Ovary (tissue), 9 donors: ENCODE results near the gene SLC38A11. TPM values are rescaled to one million over a fixed set of nuclear protein-coding genes. Genes with fewer than 3 reads are reported as not detected.

ENCODE experiments used
- DNase-seq, 5 donors: peaks; one replicate each; pipeline ENCODE4 v3.0.0-alpha.2; 2019 to 2020
- H3K27ac ChIP-seq, 2 donors: fragments of 200-600 bp; one replicate each; pipeline versions ENCODE4 v1.5.1 to v1.8.0; 2019 to 2022
- H3K27me3 ChIP-seq: fragments of 200-600 bp; one replicate; pipeline ENCODE4 v1.8.0; 2022
- H3K36me3 ChIP-seq: fragments of 200-600 bp; sonication (generic); one replicate; pipeline ENCODE4 v1.5.1; 2019
- H3K4me1 ChIP-seq: one replicate; pipeline ENCODE4 v1.8.1; 2013; ENCODE audit warnings: mild to moderate bottlenecking, moderate library complexity; ENCODE audit not compliant: insufficient read depth
- H3K4me3 ChIP-seq: fragments of 200-600 bp; sonication (generic); one replicate; pipeline ENCODE4 v1.5.1; 2017
- H3K9me3 ChIP-seq, 2 donors: fragments of 200-600 bp in 1 of 2; sonication (generic) in 1 of 2; one replicate each; pipeline versions ENCODE4 v1.5.1 to v1.8.1; 2013 to 2019; ENCODE audit warnings: mild to moderate bottlenecking in 1 of 2, moderate library complexity in 1 of 2
- CTCF ChIP-seq, 3 donors: fragments of 450-650 bp in 2 of 3; fragments of 200-600 bp in 1 of 3; IDR thresholded peaks; one replicate each; pipeline versions ENCODE4 v1.5.1 to v1.8.0; 2016 to 2022; ENCODE audit warnings: antibody characterized with exemption in 3 of 3, mild to moderate bottlenecking in 1 of 3
- EP300 ChIP-seq: sonication (generic); formaldehyde crosslinking; IDR thresholded peaks from one replicate; pipeline ENCODE4 v1.6.1; 2017; ENCODE audit warnings: antibody characterized with exemption
- POLR2A ChIP-seq: fragments of 450-650 bp; IDR thresholded peaks from one replicate; pipeline ENCODE4 v1.6.1; 2017; ENCODE audit warnings: antibody characterized with exemption, mild to moderate bottlenecking, moderate library complexity
- WGBS, 3 donors: extraction: QIAGEN DNeasy Blood & Tissue Kit in 1 of 3; methylation state at CpG; one replicate each; pipeline versions ENCODE4 v1.1.5 to v1.1.7; 2013 to 2017; 5-methylcytosine and 5-hydroxymethylcytosine counted together
- intact Hi-C, 4 donors: fragments of 100-400 bp; cut with DNase I; formaldehyde crosslinking; loops; one replicate each; pipeline versions ENCODE4 v1.11.0 to v1.15.1; 2022 to 2023
- polyA plus RNA-seq, 2 donors: library from polyadenylated mRNA; stranded (reverse); fragments of 200-250 nt in 1 of 2; fragments of 350-450 nt in 1 of 2; fragmentation: Illumina TruSeq in 1 of 2; extraction: RNeasy Lipid Tissue Mini Kit (QIAGEN cat#74804) in 1 of 2; gene quantifications; one replicate each; pipeline ENCODE4 v1.2.3, GENCODE V29; 2013 to 2014
- total RNA-seq, 7 donors: library from RNA; depleted of rRNA in 2 of 7; stranded (reverse); fragments of >200 nt in 2 of 7; fragmentation: NEBNext Ultra II Directional in 3 of 7; extraction: Animal tissue kit (Norgen Biotek cat#: 25700) in 3 of 7; gene quantifications; one replicate each; pipeline versions ENCODE4 v1.1.0 to v1.2.4, GENCODE V29; 2016 to 2023
- donor health status: DM: no; HTN: no; CAD: no; lungs with moderate emphysema.
- donor health status: DM: no; HTN: no; CAD: no.
- donor health status: Bipolar disorder and iron deficiency.
- donor health status: DM: yes; HTN: yes; CAD: no.
- donor health status: DM: no; HTN: no; CAD: no.
- donor health status: DM: yes; HTN: yes; CAD: no.

Gene SLC38A11
- total and polyA plus RNA-seq, 9 donors = 0.19 to 3.0 (median 0.96) TPM; not detected in 3

GRCh38 chr2:164953279-164953678, 2.0 kb downstream of the SLC38A11 start:
- TF ChIP-seq EP300 (no peak), CTCF (IDR thresholded peaks at IDR 0.05) (no peak), POLR2A (no peak)
- intact Hi-C loops = no loop called here
- WGBS, 3 donors = 45 to 68% (median 54%) methylated on average over 3 of the region's 3 CpGs
- H3K9me3 ChIP-seq = no peaks in the 10 kb centered on the region
- no peaks in the 10 kb centered on the region for H3K27me3 ChIP-seq
- H3K36me3 ChIP-seq = no peaks in the 10 kb centered on the region
- H3K27ac ChIP-seq = no peak overlapping the region
- DNase-seq = no peak
- no peak overlapping the region for H3K4me3 ChIP-seq
- H3K4me1 ChIP-seq = peaks cover 2% of the 10 kb centered on the region

GRCh38 chr2:164952057-164952702, 3.1 kb downstream of the SLC38A11 start:
- no peak overlapping the region for H3K27ac ChIP-seq
- H3K36me3 ChIP-seq = no peaks in the 10 kb centered on the region
- no peak for DNase-seq
- H3K4me1 ChIP-seq = peaks cover 2% of the 10 kb centered on the region
- H3K4me3 ChIP-seq = no peak overlapping the region
- TF ChIP-seq CTCF (IDR thresholded peaks at IDR 0.05) = no peak
- TF ChIP-seq POLR2A = no peak
- TF ChIP-seq EP300 = no peak
- no peaks in the 10 kb centered on the region for H3K27me3 ChIP-seq
- 82 to 89% (median 85%) methylated on average over 8 of the region's 8 CpGs for WGBS, 3 donors
- no peaks in the 10 kb centered on the region for H3K9me3 ChIP-seq
- intact Hi-C loops = no loop called here

GRCh38 chr2:164948540-164948939, 6.8 kb downstream of the SLC38A11 start:
- Histone ChIP-seq H3K9me3 (no peaks in the 10 kb centered on the region), H3K27ac (no peak overlapping the region), H3K36me3 (no peaks in the 10 kb centered on the region), H3K27me3 (no peaks in the 10 kb centered on the region), H3K4me1 (no peaks in the 10 kb centered on the region), H3K4me3 (no peak overlapping the region)
- WGBS, 3 donors = 85 to 91% (median 89%) methylated on average over 1 of the region's 1 CpG
- intact Hi-C loops = no loop called here
- DNase-seq = no peak
- TF ChIP-seq CTCF (IDR thresholded peaks at IDR 0.05) (no peak), EP300 (no peak), POLR2A (no peak)

GRCh38 chr2:164947281-164947680, 8.0 kb downstream of the SLC38A11 start:
- Histone ChIP-seq H3K4me3 (no peak overlapping the region), H3K27ac (no peak overlapping the region), H3K36me3 (no peaks in the 10 kb centered on the region), H3K9me3 (no peaks in the 10 kb centered on the region), H3K4me1 (no peaks in the 10 kb centered on the region), H3K27me3 (no peaks in the 10 kb centered on the region)
- intact Hi-C loops = no loop called here
- WGBS, 3 donors = 89 to 96% (median 91%) methylated on average over 7 of the region's 7 CpGs
- no peak for TF ChIP-seq POLR2A
- no peak for DNase-seq

GRCh38 chr2:164943289-164943688, 12.0 kb downstream of the SLC38A11 start:
- Histone ChIP-seq H3K4me3 (no peak overlapping the region), H3K27me3 (no peaks in the 10 kb centered on the region), H3K36me3 (no peaks in the 10 kb centered on the region), H3K9me3 (no peaks in the 10 kb centered on the region), H3K27ac (no peak overlapping the region), H3K4me1 (no peaks in the 10 kb centered on the region)
- TF ChIP-seq POLR2A = no peak
- no peak for TF ChIP-seq CTCF (IDR thresholded peaks at IDR 0.05)
- no peak for TF ChIP-seq EP300
- WGBS, 3 donors = 35 to 49% (median 42%) methylated on average over 1 of the region's 1 CpG
- DNase-seq = no peak
- intact Hi-C loops = no loop called here
